HepG2 (cell line): Measurements from ENCODE around the gene SMIM13. TPM values are rescaled to one million over a fixed set of nuclear protein-coding genes. Genes with fewer than 3 reads are reported as not detected.
A peak's percentile ranks its signal among the peaks of the same experiment; 100 is the strongest.

ENCODE experiments used
- CC2D1A ChIP-seq: sonication (generic); formaldehyde crosslinking; IDR thresholded peaks from 2 replicates; pipeline ENCODE4 v1.8.1; 2023; ENCODE audit warnings: mild to moderate bottlenecking, missing genetic modification reagents
- CREB1 ChIP-seq, 2 experiments: fragments of 450-650 bp in 1 of 2; IDR thresholded peaks; 2 replicates each; pipeline ENCODE4 v1.6.1; 2016 to 2017; ENCODE audit warnings: control low read depth in 1 of 2, mild to moderate bottlenecking in 1 of 2, missing compliant biosample characterization in 1 of 2, missing genetic modification characterization in 1 of 2
- DZIP1 ChIP-seq: sonication (generic); formaldehyde crosslinking; IDR thresholded peaks from 2 replicates; pipeline ENCODE4 v1.5.0; 2020; ENCODE audit warnings: mild to moderate bottlenecking, missing genetic modification reagents
- E2F2 ChIP-seq: sonication (generic); formaldehyde crosslinking; IDR thresholded peaks from 2 replicates; pipeline ENCODE4 v1.4.0; 2020; ENCODE audit warnings: missing genetic modification reagents, borderline replicate concordance
- ETS1 ChIP-seq: sonication (generic); formaldehyde crosslinking; IDR thresholded peaks from 2 replicates; pipeline ENCODE4 v1.4.0; 2020; ENCODE audit warnings: missing genetic modification reagents
- GMEB2 ChIP-seq: IDR thresholded peaks from 2 replicates; pipeline ENCODE4 v1.6.1; 2016; ENCODE audit warnings: missing biosample characterization, missing genetic modification reagents, low read depth
- HMG20A ChIP-seq: IDR thresholded peaks from 2 replicates; pipeline ENCODE4 v1.6.1; 2016; ENCODE audit warnings: borderline replicate concordance
- MAFG ChIP-seq: sonication (generic); formaldehyde crosslinking; IDR thresholded peaks from 2 replicates; pipeline ENCODE4 v1.5.1; 2020; ENCODE audit warnings: mild to moderate bottlenecking, missing genetic modification reagents
- MAZ ChIP-seq, 2 experiments: sonication (generic) in 1 of 2; formaldehyde crosslinking in 1 of 2; IDR thresholded peaks; 2 replicates each; pipeline versions ENCODE4 v1.5.0 to v1.6.1; 2012 to 2020; ENCODE audit warnings: low read depth in 2 of 2, mild to moderate bottlenecking in 2 of 2, borderline replicate concordance in 1 of 2, improper control_type of control experiment in 1 of 2, low read length in 1 of 2, missing genetic modification reagents in 1 of 2, moderate library complexity in 1 of 2
- MBNL3 ChIP-seq: fragments of 250-450 bp; sonication (Bioruptor Pico); conservative IDR thresholded peaks from 2 replicates; pipeline ENCODE4 v1.8.0; 2022; ENCODE audit warnings: mild to moderate bottlenecking, inconsistent platforms
- NR1H2 ChIP-seq: sonication (generic); formaldehyde crosslinking; IDR thresholded peaks from 2 replicates; pipeline ENCODE4 v1.8.1; 2022; ENCODE audit warnings: low read depth, missing genetic modification reagents, borderline replicate concordance
- NRL ChIP-seq: sonication (generic); formaldehyde crosslinking; IDR thresholded peaks from 2 replicates; pipeline ENCODE4 v1.5.0; 2020; ENCODE audit warnings: missing genetic modification reagents, mild to moderate bottlenecking, moderate library complexity, borderline replicate concordance
- RFXANK ChIP-seq: IDR thresholded peaks from 2 replicates; pipeline ENCODE4 v1.6.1; 2016
- SAP130 ChIP-seq: IDR thresholded peaks from 2 replicates; pipeline ENCODE4 v1.6.1; 2016; ENCODE audit warnings: low read depth
- SMYD3 ChIP-seq: sonication (generic); formaldehyde crosslinking; IDR thresholded peaks from 2 replicates; pipeline ENCODE4 v1.8.1; 2023; ENCODE audit warnings: mild to moderate bottlenecking, missing genetic modification reagents
- TARDBP ChIP-seq: sonication (generic); formaldehyde crosslinking; IDR thresholded peaks from 2 replicates; pipeline ENCODE4 v1.8.0; 2022; ENCODE audit warnings: mild to moderate bottlenecking, missing genetic modification reagents
- TIGD3 ChIP-seq: sonication (generic); formaldehyde crosslinking; IDR thresholded peaks from 2 replicates; pipeline ENCODE4 v1.5.1; 2020; ENCODE audit warnings: mild to moderate bottlenecking, missing genetic modification reagents, borderline replicate concordance
- TRIM22 ChIP-seq: fragments of 450-650 bp; IDR thresholded peaks from 2 replicates; pipeline ENCODE4 v1.6.1; 2017
- ZFP36 ChIP-seq: fragments of 150-350 bp; IDR thresholded peaks from 2 replicates; pipeline ENCODE4 v1.6.1; 2018; ENCODE audit warnings: borderline replicate concordance, low read length, low read depth; ENCODE audit not compliant: partially characterized antibody
- ZNF44 ChIP-seq: sonication (generic); formaldehyde crosslinking; IDR thresholded peaks from 2 replicates; pipeline ENCODE4 v1.5.1; 2020; ENCODE audit warnings: mild to moderate bottlenecking, missing genetic modification reagents
- ZNF441 ChIP-seq: sonication (generic); formaldehyde crosslinking; IDR thresholded peaks from 2 replicates; pipeline ENCODE4 v1.7.0; 2021; ENCODE audit warnings: missing genetic modification reagents, borderline replicate concordance
- polyA plus RNA-seq, 8 experiments: library from polyadenylated mRNA; depleted of rRNA in 3 of 8; stranded (reverse) in 7 of 8; unstranded in 1 of 8; fragments of >200 nt; fragmentation: Illumina TruSeq in 4 of 8; extraction: Trizol in 4 of 8; gene quantifications; 2 replicates each; pipeline versions ENCODE4 v1.2.1 to v1.2.3, GENCODE V29; 2011 to 2016; ENCODE audit warnings: low read depth in 4 of 8, missing spikeins in 1 of 8, mixed read lengths in 1 of 8; ENCODE audit not compliant: insufficient read depth in 1 of 8
- total RNA-seq, 5 experiments: library from RNA; depleted of rRNA; stranded (reverse); fragments of >200 nt; fragmentation: Illumina TruSeq; extraction: Trizol; gene quantifications; 2 replicates each; pipeline ENCODE4 v1.2.3, GENCODE V29; 2016; ENCODE audit warnings: low read depth in 1 of 5

SMIM13 gene
- total and polyA plus RNA-seq, 2 of the 13 experiments (the other 11 are each of a cell fraction or from before 2014, with no cell fraction given) = 2.7 to 10.2 TPM

- no peak for TF ChIP-seq MBNL3 (CRISPR knock-in tag)
- no peak for TF ChIP-seq ZFP36
- TF ChIP-seq HMG20A (CRISPR knock-in tag) = peak; percentile 48; the same call in 1 of the 2 replicates
- no peak for TF ChIP-seq GMEB2 (CRISPR knock-in tag)
- TF ChIP-seq TARDBP (CRISPR knock-in tag) = no peak
- no peak for TF ChIP-seq ETS1 (CRISPR knock-in tag)
- TF ChIP-seq TIGD3 = no peak
- TF ChIP-seq CREB1 (IDR thresholded peaks at IDR 0.05) = no peak
- TF ChIP-seq CREB1 (CRISPR knock-in tag; IDR thresholded peaks at IDR 0.05) = no peak
- TF ChIP-seq SMYD3 (CRISPR knock-in tag) = no peak
- no peak for TF ChIP-seq E2F2 (CRISPR knock-in tag)
- no peak for TF ChIP-seq MAFG
- TF ChIP-seq RFXANK (CRISPR knock-in tag) = no peak
- TF ChIP-seq MAZ (IDR thresholded peaks at IDR 0.05; ENCODE audit: borderline replicate concordance, low read depth, low read length) = no peak
- no peak for TF ChIP-seq MAZ (CRISPR knock-in tag; IDR thresholded peaks at IDR 0.05; ENCODE audit: low read depth)
- no peak for TF ChIP-seq ZNF441 (CRISPR knock-in tag)
- no peak; the same call in 1 of the 2 replicates for TF ChIP-seq SAP130 (CRISPR knock-in tag)
- no peak for TF ChIP-seq NR1H2 (CRISPR knock-in tag)
- TF ChIP-seq CC2D1A (CRISPR knock-in tag) = no peak
- no peak for TF ChIP-seq DZIP1
- no peak for TF ChIP-seq NRL (CRISPR knock-in tag)
- TF ChIP-seq TRIM22 = no peak
- TF ChIP-seq ZNF44 (CRISPR knock-in tag) = no peak
These were observed 26.3 kb upstream of the SMIM13 start (continued) for GRCh38 chr6:11067348-11067747.
